HL-60 (cell line): ENCODE data around the gene QRICH2.

Source experiments
- POLR2AphosphoS5 ChIP-seq: IDR thresholded peaks from 2 replicates; pipeline ENCODE4 v1.6.1; 2012; ENCODE audit warnings: low read depth
- TF ChIP-seq, protein P1 (sequence below): IDR thresholded peaks from one replicate; pipeline ENCODE4 v1.5.1; 2011; ENCODE audit warnings: low read length, control low read depth, inconsistent platforms; ENCODE audit not compliant: insufficient read depth
- TF ChIP-seq, protein P2 (sequence below): IDR thresholded peaks from 2 replicates; pipeline ENCODE4 v1.6.1; 2012; ENCODE audit warnings: low read depth; ENCODE audit not compliant: insufficient replicate concordance

DNA sequence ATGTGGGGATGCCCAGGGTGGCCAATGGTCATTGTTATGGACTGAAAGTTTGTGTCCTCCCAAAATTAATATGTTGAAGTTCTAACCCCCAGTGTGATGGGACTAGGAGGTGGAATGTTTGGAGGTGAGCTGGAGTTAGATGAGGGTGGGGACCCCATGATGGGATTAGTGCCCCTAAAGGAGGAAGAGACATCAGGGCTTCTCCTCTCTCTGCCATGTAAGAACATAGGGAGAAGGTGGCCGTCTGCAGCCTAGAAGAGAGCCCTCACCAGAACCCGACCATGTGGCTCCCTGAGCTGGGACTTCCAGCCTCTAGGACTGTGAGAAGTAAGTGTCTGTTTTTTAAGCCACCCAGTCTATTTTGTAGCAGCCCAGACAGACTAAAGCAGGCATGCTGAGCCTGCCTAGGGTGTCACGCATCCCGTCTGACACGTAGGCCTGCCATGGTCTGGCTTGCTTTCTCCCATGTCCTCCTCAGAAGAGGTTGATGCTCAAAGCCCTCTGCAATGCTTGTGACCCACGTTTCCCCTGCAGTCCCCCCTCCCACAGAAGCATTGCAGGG is 49.6 kb upstream of the QRICH2 start:
- no peak for TF ChIP-seq POLR2AphosphoS5
- TF ChIP-seq, protein P1, sequence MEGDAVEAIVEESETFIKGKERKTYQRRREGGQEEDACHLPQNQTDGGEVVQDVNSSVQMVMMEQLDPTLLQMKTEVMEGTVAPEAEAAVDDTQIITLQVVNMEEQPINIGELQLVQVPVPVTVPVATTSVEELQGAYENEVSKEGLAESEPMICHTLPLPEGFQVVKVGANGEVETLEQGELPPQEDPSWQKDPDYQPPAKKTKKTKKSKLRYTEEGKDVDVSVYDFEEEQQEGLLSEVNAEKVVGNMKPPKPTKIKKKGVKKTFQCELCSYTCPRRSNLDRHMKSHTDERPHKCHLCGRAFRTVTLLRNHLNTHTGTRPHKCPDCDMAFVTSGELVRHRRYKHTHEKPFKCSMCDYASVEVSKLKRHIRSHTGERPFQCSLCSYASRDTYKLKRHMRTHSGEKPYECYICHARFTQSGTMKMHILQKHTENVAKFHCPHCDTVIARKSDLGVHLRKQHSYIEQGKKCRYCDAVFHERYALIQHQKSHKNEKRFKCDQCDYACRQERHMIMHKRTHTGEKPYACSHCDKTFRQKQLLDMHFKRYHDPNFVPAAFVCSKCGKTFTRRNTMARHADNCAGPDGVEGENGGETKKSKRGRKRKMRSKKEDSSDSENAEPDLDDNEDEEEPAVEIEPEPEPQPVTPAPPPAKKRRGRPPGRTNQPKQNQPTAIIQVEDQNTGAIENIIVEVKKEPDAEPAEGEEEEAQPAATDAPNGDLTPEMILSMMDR: no peak
- TF ChIP-seq, protein P2, sequence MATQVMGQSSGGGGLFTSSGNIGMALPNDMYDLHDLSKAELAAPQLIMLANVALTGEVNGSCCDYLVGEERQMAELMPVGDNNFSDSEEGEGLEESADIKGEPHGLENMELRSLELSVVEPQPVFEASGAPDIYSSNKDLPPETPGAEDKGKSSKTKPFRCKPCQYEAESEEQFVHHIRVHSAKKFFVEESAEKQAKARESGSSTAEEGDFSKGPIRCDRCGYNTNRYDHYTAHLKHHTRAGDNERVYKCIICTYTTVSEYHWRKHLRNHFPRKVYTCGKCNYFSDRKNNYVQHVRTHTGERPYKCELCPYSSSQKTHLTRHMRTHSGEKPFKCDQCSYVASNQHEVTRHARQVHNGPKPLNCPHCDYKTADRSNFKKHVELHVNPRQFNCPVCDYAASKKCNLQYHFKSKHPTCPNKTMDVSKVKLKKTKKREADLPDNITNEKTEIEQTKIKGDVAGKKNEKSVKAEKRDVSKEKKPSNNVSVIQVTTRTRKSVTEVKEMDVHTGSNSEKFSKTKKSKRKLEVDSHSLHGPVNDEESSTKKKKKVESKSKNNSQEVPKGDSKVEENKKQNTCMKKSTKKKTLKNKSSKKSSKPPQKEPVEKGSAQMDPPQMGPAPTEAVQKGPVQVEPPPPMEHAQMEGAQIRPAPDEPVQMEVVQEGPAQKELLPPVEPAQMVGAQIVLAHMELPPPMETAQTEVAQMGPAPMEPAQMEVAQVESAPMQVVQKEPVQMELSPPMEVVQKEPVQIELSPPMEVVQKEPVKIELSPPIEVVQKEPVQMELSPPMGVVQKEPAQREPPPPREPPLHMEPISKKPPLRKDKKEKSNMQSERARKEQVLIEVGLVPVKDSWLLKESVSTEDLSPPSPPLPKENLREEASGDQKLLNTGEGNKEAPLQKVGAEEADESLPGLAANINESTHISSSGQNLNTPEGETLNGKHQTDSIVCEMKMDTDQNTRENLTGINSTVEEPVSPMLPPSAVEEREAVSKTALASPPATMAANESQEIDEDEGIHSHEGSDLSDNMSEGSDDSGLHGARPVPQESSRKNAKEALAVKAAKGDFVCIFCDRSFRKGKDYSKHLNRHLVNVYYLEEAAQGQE: no peak
